Stomach (tissue), 4 donors: Measurements from ENCODE around the gene ZNF79.

Experiments used
- CTCF ChIP-seq, 7 experiments: fragments of 450-650 bp in 4 of 7; fragments of 200-600 bp in 3 of 7; sonication (generic) in 3 of 7; IDR thresholded peaks; one replicate each; pipeline ENCODE4 v1.5.1; 2016 to 2019; ENCODE audit warnings: antibody characterized with exemption in 7 of 7, control low read depth in 2 of 7, mild to moderate bottlenecking in 1 of 7
- EP300 ChIP-seq: sonication (generic); formaldehyde crosslinking; IDR thresholded peaks from one replicate; pipeline ENCODE4 v1.6.1; 2017; ENCODE audit warnings: antibody characterized with exemption
- POLR2A ChIP-seq, 4 donors: fragments of 450-650 bp; IDR thresholded peaks; one replicate each; pipeline ENCODE4 v1.6.1; 2016; ENCODE audit warnings: antibody characterized with exemption in 4 of 4, control low read depth in 2 of 4, mild to moderate bottlenecking in 1 of 4, moderate library complexity in 1 of 4

GRCh38 chr9:127419348-127419747 lies 4.8 kb upstream of the ZNF79 start:
- TF ChIP-seq EP300 (no peak), CTCF (IDR thresholded peaks at IDR 0.05) (no peak), POLR2A (IDR thresholded peaks at IDR 0.05) (no peak)
